SH-SY5Y (cell line): ENCODE measurements around the gene CAPN11.

ENCODE experiments used
- GATA2 ChIP-seq: IDR thresholded peaks from 2 replicates; pipeline ENCODE4 v1.6.1; 2011; ENCODE audit warnings: mild to moderate bottlenecking, low read depth, low read length
- GATA3 ChIP-seq: IDR thresholded peaks from 2 replicates; pipeline ENCODE4 v1.6.1; 2011; ENCODE audit warnings: low read depth, mild to moderate bottlenecking, low read length, moderate library complexity

The CAPN11 gene

DNA sequence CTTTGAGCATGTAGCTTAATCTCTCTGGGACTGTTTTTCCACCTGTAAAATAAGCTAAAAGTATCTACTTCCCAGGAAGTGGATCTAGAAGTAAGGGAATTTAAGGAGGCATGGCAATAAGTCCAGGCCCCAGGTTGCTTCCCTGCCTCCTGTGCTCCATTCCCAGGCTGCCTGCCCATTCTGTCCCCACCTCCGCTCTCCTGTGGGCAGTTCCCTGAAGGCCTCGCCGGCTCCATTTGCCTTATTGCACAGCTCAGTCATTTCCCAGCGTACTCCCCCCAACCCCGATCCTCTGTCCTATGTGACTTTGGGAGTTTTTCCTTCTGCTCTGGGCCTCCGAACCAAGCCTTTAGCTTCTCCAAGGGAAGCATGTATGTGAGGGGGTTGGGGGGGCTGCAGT is 69.4 kb downstream of the CAPN11 start:
- TF ChIP-seq GATA3 (no peak), GATA2 (no peak)

DNA sequence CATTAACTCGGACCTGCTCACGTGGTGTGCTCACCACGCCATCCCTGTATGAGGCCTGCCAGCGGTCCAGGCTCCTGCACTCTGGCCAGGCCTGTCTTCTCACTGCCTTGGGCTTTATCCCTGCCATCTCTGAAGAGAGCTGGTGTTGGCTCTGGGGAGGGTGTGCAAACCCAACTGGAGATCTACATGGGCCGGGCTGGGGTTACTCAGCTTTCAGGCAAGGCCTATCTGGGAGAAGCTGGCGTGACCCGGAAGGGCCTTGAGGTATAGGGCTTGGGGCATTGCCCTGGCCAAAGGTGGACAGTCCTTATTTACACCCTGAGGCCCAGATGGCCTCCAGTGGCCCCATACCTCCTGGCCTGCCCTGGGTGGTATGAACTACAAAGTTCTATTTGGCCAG is 69.8 kb downstream of the CAPN11 start:
- TF ChIP-seq GATA3: no peak
- TF ChIP-seq GATA2: no peak

DNA sequence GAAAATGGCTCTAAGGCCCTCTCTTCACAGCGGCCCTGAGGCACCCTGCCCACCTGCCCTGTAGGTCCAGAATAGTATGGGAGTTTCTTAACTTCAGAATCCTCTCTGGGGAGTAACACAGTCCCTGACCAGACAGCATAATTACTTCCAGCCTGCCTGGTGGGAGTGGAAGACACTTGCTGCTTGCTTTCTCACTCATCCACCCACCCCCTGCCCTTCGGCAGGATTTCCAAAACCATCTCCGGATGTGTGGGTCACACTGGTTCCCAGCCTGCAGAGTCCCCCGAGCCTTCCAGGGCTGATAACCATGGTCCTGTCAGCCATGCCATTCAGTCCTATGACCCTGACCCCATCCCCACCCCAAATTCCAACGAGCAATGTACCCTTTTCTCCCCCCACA is 70.2 kb downstream of the CAPN11 start:
- no peak for TF ChIP-seq GATA3
- no peak for TF ChIP-seq GATA2

DNA sequence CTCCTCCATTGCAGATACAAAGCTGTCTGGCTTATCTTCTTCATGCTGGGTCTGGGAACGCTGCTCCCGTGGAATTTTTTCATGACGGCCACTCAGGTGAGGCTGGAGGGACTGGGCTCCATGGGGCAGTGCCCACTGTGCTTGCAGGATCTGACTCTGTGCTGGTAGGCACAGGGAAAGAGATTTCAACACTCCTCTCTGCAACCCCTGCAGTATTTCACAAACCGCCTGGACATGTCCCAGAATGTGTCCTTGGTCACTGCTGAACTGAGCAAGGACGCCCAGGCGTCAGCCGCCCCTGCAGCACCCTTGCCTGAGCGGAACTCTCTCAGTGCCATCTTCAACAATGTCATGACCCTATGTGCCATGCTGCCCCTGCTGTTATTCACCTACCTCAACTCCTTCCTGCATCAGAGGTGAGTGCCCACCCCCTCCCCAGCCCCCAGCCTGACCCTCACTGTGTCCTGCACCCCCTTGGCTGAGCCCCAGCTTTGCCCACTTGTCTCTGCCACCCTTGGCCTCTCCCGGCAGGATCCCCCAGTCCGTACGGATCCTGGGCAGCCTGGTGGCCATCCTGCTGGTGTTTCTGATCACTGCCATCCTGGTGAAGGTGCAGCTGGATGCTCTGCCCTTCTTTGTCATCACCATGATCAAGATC is 70.9 kb downstream of the CAPN11 start:
- TF ChIP-seq GATA2 (no peak), GATA3 (no peak)

DNA sequence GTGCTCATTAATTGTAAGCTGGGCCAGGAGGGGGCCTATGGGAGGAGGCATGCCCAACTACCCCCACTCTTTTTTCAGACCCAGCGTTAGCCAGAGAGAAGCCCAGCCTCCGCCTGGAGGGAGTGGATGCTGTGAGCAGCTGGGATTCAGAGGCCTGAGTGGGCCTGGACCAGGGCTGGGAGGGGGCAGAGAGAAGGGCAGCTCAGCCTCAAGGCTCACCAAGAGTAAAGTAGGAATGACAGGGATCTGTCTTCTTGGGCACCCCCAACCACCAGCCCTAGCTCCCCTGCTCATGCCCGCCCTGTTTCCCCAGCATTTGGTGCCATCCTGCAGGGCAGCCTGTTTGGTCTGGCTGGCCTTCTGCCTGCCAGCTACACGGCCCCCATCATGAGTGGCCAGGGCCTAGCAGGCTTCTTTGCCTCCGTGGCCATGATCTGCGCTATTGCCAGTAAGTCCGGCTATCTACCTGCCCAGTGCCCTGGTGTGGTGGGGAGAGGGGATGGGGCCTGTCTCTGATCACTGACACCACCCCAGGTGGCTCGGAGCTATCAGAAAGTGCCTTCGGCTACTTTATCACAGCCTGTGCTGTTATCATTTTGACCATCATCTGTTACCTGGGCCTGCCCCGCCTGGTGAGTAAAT is 71.5 kb downstream of the CAPN11 start:
- no peak for TF ChIP-seq GATA3
- no peak for TF ChIP-seq GATA2

DNA sequence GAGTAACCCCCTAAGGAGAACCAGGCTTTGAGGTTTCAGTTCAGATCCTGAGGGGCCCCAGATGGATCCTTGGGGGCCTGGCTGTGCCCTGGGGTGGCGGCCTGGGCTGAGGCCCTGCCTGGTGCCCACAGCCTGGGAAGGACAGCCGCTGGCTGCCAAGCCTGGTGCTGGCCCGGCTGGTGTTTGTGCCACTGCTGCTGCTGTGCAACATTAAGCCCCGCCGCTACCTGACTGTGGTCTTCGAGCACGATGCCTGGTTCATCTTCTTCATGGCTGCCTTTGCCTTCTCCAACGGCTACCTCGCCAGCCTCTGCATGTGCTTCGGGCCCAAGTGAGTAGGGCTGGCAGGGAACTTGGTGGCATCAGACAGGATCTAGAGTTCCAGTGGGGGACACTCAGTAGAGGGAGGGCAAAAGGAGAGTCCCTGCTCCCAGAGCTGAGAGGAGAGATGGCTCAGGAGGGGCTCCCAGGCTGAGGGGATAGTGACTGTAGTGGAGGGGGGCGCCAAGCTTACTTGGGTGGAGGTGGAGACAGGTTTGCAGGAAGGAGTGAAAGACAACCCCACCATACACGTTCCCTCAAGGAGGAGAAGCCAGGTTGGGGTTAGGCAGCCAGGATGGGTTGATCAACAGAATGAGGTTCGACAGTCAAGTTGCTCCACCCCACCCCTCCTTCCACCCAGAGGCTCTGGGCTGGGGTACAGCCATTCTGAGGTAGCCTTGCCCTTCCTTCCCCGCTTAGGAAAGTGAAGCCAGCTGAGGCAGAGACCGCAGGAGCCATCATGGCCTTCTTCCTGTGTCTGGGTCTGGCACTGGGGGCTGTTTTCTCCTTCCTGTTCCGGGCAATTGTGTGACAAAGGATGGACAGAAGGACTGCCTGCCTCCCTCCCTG is 74.3 kb downstream of the CAPN11 start:
- TF ChIP-seq GATA2: no peak
- TF ChIP-seq GATA3: no peak

DNA sequence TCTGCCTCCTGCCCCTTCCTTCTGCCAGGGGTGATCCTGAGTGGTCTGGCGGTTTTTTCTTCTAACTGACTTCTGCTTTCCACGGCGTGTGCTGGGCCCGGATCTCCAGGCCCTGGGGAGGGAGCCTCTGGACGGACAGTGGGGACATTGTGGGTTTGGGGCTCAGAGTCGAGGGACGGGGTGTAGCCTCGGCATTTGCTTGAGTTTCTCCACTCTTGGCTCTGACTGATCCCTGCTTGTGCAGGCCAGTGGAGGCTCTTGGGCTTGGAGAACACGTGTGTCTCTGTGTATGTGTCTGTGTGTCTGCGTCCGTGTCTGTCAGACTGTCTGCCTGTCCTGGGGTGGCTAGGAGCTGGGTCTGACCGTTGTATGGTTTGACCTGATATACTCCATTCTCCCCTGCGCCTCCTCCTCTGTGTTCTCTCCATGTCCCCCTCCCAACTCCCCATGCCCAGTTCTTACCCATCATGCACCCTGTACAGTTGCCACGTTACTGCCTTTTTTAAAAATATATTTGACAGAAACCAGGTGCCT is 75.0 kb downstream of the CAPN11 start:
- TF ChIP-seq GATA2: no peak
- no peak for TF ChIP-seq GATA3
